ENCODE results near the gene EXOC3.
"Not testable (repeated sequence)": the region's sequence is repeated elsewhere in the genome, so short reads cannot be mapped to it uniquely, and the experiment has no call there.

EXOC3 gene

GRCh38 chr5:458547-459353, 15.8 kb downstream of the EXOC3 start:
- DNase-seq, result no peak

- DNase-seq, result no peak
Measured at GRCh38 chr5:459562-460272, 16.7 kb downstream of the EXOC3 start.

GRCh38 chr5:460273-460625, 17.3 kb downstream of the EXOC3 start:
- no peak for DNase-seq

- DNase-seq, result no peak
Measured at GRCh38 chr5:462051-462481, 19.1 kb downstream of the EXOC3 start.

- DNase-seq, result no peak
Measured at GRCh38 chr5:463301-463700, 20.3 kb downstream of the EXOC3 start.

- DNase-seq, result no peak
Measured at GRCh38 chr5:463952-464351, 21.0 kb downstream of the EXOC3 start.

GRCh38 chr5:464446-464842, 21.5 kb downstream of the EXOC3 start:
- no peak for DNase-seq

- DNase-seq, result no peak
Measured at GRCh38 chr5:464843-465590, 22.0 kb downstream of the EXOC3 start.

GRCh38 chr5:465591-466403, 22.8 kb downstream of the EXOC3 start:
- DNase-seq, result no peak

GRCh38 chr5:466661-467310, 23.8 kb downstream of the EXOC3 start:
- DNase-seq, result no peak

- no peak for DNase-seq
Measured at GRCh38 chr5:468401-468800, 25.4 kb downstream of the EXOC3 start.

- DNase-seq, result no peak
Measured at GRCh38 chr5:469752-470483, 26.9 kb downstream of the EXOC3 start.

GRCh38 chr5:470961-471749, 28.2 kb downstream of the EXOC3 start:
- DNase-seq, result no peak

GRCh38 chr5:471750-472058, 28.7 kb downstream of the EXOC3 start:
- no peak for DNase-seq

- no peak for DNase-seq
Measured at GRCh38 chr5:472076-472655, 29.2 kb downstream of the EXOC3 start.

GRCh38 chr5:472656-473550, 29.9 kb downstream of the EXOC3 start:
- peak; percentile 95 for DNase-seq

- DNase-seq, result peak; percentile 73
Measured at GRCh38 chr5:473551-474192, 30.7 kb downstream of the EXOC3 start.

GRCh38 chr5:474232-474839, 31.4 kb downstream of the EXOC3 start:
- DNase-seq, result not testable (repeated sequence)

Data from RPMI8226 (cell line).